HCT116 (cell line): ENCODE data around the gene USP12. TPM values are rescaled to one million over a fixed set of nuclear protein-coding genes. Genes with fewer than 3 reads are reported as not detected.

Experiments
- ATAC-seq: fragments of 200-7000 bp; cut with Tn5 transposase; 2 replicates; pipeline ENCODE4 v1.9.1; 2020; ENCODE audit warnings: mild to moderate bottlenecking, moderate library complexity
- BruUV-seq: library from RNA; stranded (reverse); fragments of 400-500 nt; replicated peaks from 2 replicates; lab custom pipeline; 2021; lab: Mats Ljungman, UMichigan
- CTCF ChIA-PET: fragments of 300-600 bp; sonication (Branson Sonifier 250); formaldehyde crosslinking; loops from one replicate; lab custom pipeline; 2021; ENCODE audit warnings: antibody characterized with exemption; lab: Charles Lee
- POLR2A ChIA-PET: fragments of 300-600, 350-600 bp; sonication (Branson Sonifier 250); formaldehyde crosslinking; loops from one replicate; lab custom pipeline; 2021; ENCODE audit warnings: antibody characterized with exemption; lab: Charles Lee
- RAD21 ChIA-PET, 2 experiments: fragments of 300-600 bp; sonication (Branson Sonifier 250); formaldehyde crosslinking; loops; one replicate each; lab custom pipeline; 2023; ENCODE audit warnings: low total read pairs in 2 of 2; ENCODE audit not compliant: uncharacterized antibody in 2 of 2, unreplicated experiment in 2 of 2, low non-redundant PET in 1 of 2; lab: Charles Lee
- DNase-seq: peaks from one replicate; pipeline ENCODE4 v3.0.0-alpha.2; 2010; ENCODE audit warnings: low read depth, low spot score
- H2AFZ ChIP-seq: fragments of 200-600 bp; shearing (Covaris generic), sonication (generic); 2 replicates; pipeline ENCODE4 v1.6.1; 2017; ENCODE audit warnings: low read depth, mixed run types, mixed read lengths, antibody characterized with exemption, low read length; ENCODE audit not compliant: poor library complexity, severe bottlenecking
- H3K27ac ChIP-seq: 2 replicates; pipeline ENCODE4 v1.5.1; 2012; ENCODE audit warnings: low read depth, low read length
- H3K27me3 ChIP-seq: fragments of 200-600 bp; sonication (generic); 2 replicates; pipeline ENCODE4 v1.6.1; 2016; ENCODE audit warnings: mixed run types, low read length, mixed read lengths; ENCODE audit not compliant: insufficient read depth
- H3K36me3 ChIP-seq, 2 experiments: fragments of 200-500 bp in 1 of 2; fragments of 200-600 bp in 1 of 2; sonication (Bioruptor generic) in 1 of 2; sonication (generic) in 1 of 2; 2 replicates each; pipeline versions ENCODE4 v1.5.1 to v1.6.1; 2014 to 2016; ENCODE audit warnings: low read length in 2 of 2, inconsistent platforms in 1 of 2, mixed read lengths in 1 of 2, mixed run types in 1 of 2; ENCODE audit not compliant: insufficient read depth in 2 of 2, control insufficient read depth in 1 of 2
- H3K4me1 ChIP-seq, 2 experiments: fragments of 200-600 bp in 1 of 2; sonication (generic) in 1 of 2; 2 replicates each; pipeline versions ENCODE4 v1.5.1 to v1.6.1; 2012 to 2017; ENCODE audit warnings: low read length in 2 of 2, inconsistent platforms in 1 of 2, mild to moderate bottlenecking in 1 of 2, mixed read lengths in 1 of 2, mixed run types in 1 of 2, moderate library complexity in 1 of 2; ENCODE audit not compliant: insufficient read depth in 2 of 2, control insufficient read depth in 1 of 2
- H3K4me2 ChIP-seq: fragments of 200-600 bp; sonication (generic); 2 replicates; pipeline ENCODE4 v1.6.1; 2017; ENCODE audit warnings: mixed run types, low read length, mixed read lengths
- H3K4me3 ChIP-seq, 2 experiments: fragments of 200-600 bp in 1 of 2; sonication (generic) in 1 of 2; replicated peaks in 1 of 2; 2 replicates each; pipeline ENCODE4 v1.5.1; 2011 to 2016; ENCODE audit warnings: low read length in 2 of 2, control low read depth in 1 of 2, low read depth in 1 of 2, mild to moderate bottlenecking in 1 of 2, mixed read lengths in 1 of 2, mixed run types in 1 of 2
- H3K79me2 ChIP-seq: fragments of 200-600 bp; sonication (generic); 2 replicates; pipeline ENCODE4 v1.6.1; 2017; ENCODE audit warnings: mild to moderate bottlenecking, mixed run types, low read length, moderate library complexity, mixed read lengths; ENCODE audit not compliant: insufficient read depth
- H3K9ac ChIP-seq: fragments of 200-600 bp; sonication (generic); 2 replicates; pipeline ENCODE4 v1.6.1; 2016; ENCODE audit warnings: low read length, mixed read lengths
- H3K9me2 ChIP-seq: fragments of 200-600 bp; sonication (generic), shearing (Covaris generic); 2 replicates; pipeline ENCODE4 v1.6.1; 2017; ENCODE audit warnings: mixed run types, mild to moderate bottlenecking, moderate library complexity; ENCODE audit not compliant: insufficient read depth
- H3K9me3 ChIP-seq, 2 experiments: fragments of 200-500 bp in 1 of 2; fragments of 200-600 bp in 1 of 2; sonication (Bioruptor generic) in 1 of 2; sonication (generic) in 1 of 2; 2 replicates each; pipeline ENCODE4 v1.6.1; 2014 to 2017; ENCODE audit warnings: low read length in 2 of 2, mixed read lengths in 2 of 2, inconsistent platforms in 1 of 2, low read depth in 1 of 2, mild to moderate bottlenecking in 1 of 2, mixed run types in 1 of 2, moderate library complexity in 1 of 2; ENCODE audit not compliant: control insufficient read depth in 1 of 2, insufficient read depth in 1 of 2
- H4K20me1 ChIP-seq: fragments of 200-600 bp; sonication (generic), shearing (Covaris generic); 2 replicates; pipeline ENCODE4 v1.6.1; 2017; ENCODE audit warnings: mixed run types, mild to moderate bottlenecking, moderate library complexity; ENCODE audit not compliant: insufficient read depth
- CBX3 ChIP-seq: IDR thresholded peaks from 2 replicates; pipeline ENCODE4 v1.6.1; 2012; ENCODE audit warnings: low read depth
- EGR1 ChIP-seq: IDR thresholded peaks from 2 replicates; pipeline ENCODE4 v1.6.1; 2012; ENCODE audit warnings: low read depth
- EZH2 ChIP-seq: fragments of 200-600 bp; sonication (generic); IDR thresholded peaks from 2 replicates; pipeline ENCODE4 v1.6.1; 2017; ENCODE audit warnings: antibody characterized with exemption, mixed run types
- EZH2phosphoT487 ChIP-seq: fragments of 200-600 bp; IDR thresholded peaks from 2 replicates; pipeline ENCODE4 v1.6.1; 2018; ENCODE audit warnings: antibody characterized with exemption, borderline replicate concordance
- JUND ChIP-seq: IDR thresholded peaks from 2 replicates; pipeline ENCODE4 v1.6.1; 2012
- MAX ChIP-seq: IDR thresholded peaks from 2 replicates; pipeline ENCODE4 v1.6.1; 2012
- POLR2A ChIP-seq: IDR thresholded peaks from 2 replicates; pipeline ENCODE4 v1.7.0; 2011; ENCODE audit warnings: borderline replicate concordance; ENCODE audit not compliant: insufficient read depth, insufficient read length; ENCODE audit errors: extremely low read depth
- RAD21 ChIP-seq: IDR thresholded peaks from 2 replicates; pipeline ENCODE4 v1.6.1; 2012; ENCODE audit warnings: low read depth, mild to moderate bottlenecking
- SIN3A ChIP-seq: IDR thresholded peaks from 2 replicates; pipeline ENCODE4 v1.6.1; 2012; ENCODE audit warnings: low read depth
- SP1 ChIP-seq: IDR thresholded peaks from 2 replicates; pipeline ENCODE4 v1.6.1; 2012; ENCODE audit warnings: low read depth
- SRF ChIP-seq: IDR thresholded peaks from 2 replicates; pipeline ENCODE4 v1.6.1; 2012; ENCODE audit warnings: low read depth
- YY1 ChIP-seq: IDR thresholded peaks from 2 replicates; pipeline ENCODE4 v1.6.1; 2011; ENCODE audit warnings: low read length, low read depth, moderate library complexity, mild to moderate bottlenecking; ENCODE audit not compliant: insufficient replicate concordance; ENCODE audit errors: extremely low read depth
- ZFX ChIP-seq: fragments of 450-650 bp; IDR thresholded peaks from 2 replicates; pipeline ENCODE4 v1.6.1; 2017
- ZNF274 ChIP-seq: fragments of 200-500 bp; sonication (Bioruptor generic); IDR thresholded peaks from 2 replicates; pipeline ENCODE4 v1.6.1; 2014; ENCODE audit warnings: mild to moderate bottlenecking, low read depth, low read length, inconsistent platforms
- intact Hi-C: fragments of 100-400 bp; cut with micrococcal nuclease; formaldehyde crosslinking; loops from 2 replicates; pipeline ENCODE4 v1.10.0; 2022
- total RNA-seq: library from RNA; stranded (reverse); gene quantifications from one replicate; pipeline ENCODE4 v1.2.1, GENCODE V29; 2021; ENCODE audit not compliant: unreplicated experiment
- TF ChIP-seq, protein P1 (sequence below), 3 experiments: fragments of 200-600 bp in 1 of 3; sonication (generic) in 1 of 3; IDR thresholded peaks in 2 of 3; conservative IDR thresholded peaks in 1 of 3; 2 replicates each; pipeline ENCODE4 v1.5.1; 2012 to 2017; ENCODE audit warnings: low read depth in 2 of 3, low read length in 2 of 3, antibody characterized with exemption in 1 of 3, borderline replicate concordance in 1 of 3, control low read depth in 1 of 3, mild to moderate bottlenecking in 1 of 3, mixed read lengths in 1 of 3, mixed run types in 1 of 3, moderate library complexity in 1 of 3; ENCODE audit not compliant: insufficient read depth in 1 of 3
- TF ChIP-seq, protein P2 (sequence below): IDR thresholded peaks from 2 replicates; pipeline ENCODE4 v1.6.1; 2011; ENCODE audit warnings: mild to moderate bottlenecking, low read length, moderate library complexity; ENCODE audit not compliant: insufficient replicate concordance; ENCODE audit errors: extremely low read depth
- TF ChIP-seq, protein P3 (sequence below): IDR thresholded peaks from 2 replicates; pipeline ENCODE4 v1.6.1; 2012
- TF ChIP-seq, protein P4 (sequence below): IDR thresholded peaks from 2 replicates; pipeline ENCODE4 v1.6.1; 2012; ENCODE audit warnings: low read depth

Gene USP12
- total RNA-seq, 1 experiment from 2014 or later: 28.3 TPM

DNA sequence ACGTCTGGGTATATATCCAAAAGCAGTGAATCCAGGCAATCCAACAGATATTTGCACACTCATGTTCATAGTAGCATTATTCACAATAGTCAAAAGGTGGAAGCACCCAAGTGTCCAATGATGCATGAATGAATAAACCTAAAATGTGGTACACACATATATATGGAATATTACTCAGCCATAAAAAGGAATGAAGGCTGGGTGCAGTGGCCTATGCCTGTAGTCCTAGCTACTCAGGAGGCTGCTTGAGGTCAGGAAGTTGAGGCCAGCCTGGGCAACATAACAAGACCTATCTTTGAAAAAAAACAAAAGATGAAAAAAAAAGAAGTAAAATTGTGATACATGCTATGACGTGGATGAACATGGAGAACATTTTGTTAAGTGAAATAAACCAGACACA is 10.4 kb upstream of the USP12 start:
- Histone ChIP-seq H3K27me3 (no peaks in the 10 kb centered on the region), H3K36me3 (no peaks in the 10 kb centered on the region), H3K9me2 (no peaks in the 10 kb centered on the region), H3K9ac (no peak overlapping the region), H3K4me1 (peaks cover 11 to 38% of the 10 kb centered on the region in 2 experiments; a peak in 3 of 4 replicates), H3K27ac (no peak overlapping the region), H3K9me3 (no peaks in the 10 kb centered on the region), H3K4me3 (no peak overlapping the region), H4K20me1 (no peaks in the 10 kb centered on the region), H3K79me2 (no peaks in the 10 kb centered on the region)
- CTCF ChIA-PET: no interaction called here
- POLR2A ChIA-PET: no interaction called here
- RAD21 ChIA-PET: no interaction called here
- DNase-seq: no peak
- BruUV-seq: no TSS peak
- intact Hi-C loops: no loop called here
- ATAC-seq: no peak
- TF ChIP-seq SP1 (no peak), EZH2phosphoT487 (no peak), SRF (no peak), JUND (no peak), EGR1 (no peak), EZH2 (no peak), SIN3A (no peak), MAX (no peak), YY1 (no peak), ZFX (no peak), POLR2A (no peak), CBX3 (no peak), ZNF274 (no peak), RAD21 (no peak)
- TF ChIP-seq, protein P1, sequence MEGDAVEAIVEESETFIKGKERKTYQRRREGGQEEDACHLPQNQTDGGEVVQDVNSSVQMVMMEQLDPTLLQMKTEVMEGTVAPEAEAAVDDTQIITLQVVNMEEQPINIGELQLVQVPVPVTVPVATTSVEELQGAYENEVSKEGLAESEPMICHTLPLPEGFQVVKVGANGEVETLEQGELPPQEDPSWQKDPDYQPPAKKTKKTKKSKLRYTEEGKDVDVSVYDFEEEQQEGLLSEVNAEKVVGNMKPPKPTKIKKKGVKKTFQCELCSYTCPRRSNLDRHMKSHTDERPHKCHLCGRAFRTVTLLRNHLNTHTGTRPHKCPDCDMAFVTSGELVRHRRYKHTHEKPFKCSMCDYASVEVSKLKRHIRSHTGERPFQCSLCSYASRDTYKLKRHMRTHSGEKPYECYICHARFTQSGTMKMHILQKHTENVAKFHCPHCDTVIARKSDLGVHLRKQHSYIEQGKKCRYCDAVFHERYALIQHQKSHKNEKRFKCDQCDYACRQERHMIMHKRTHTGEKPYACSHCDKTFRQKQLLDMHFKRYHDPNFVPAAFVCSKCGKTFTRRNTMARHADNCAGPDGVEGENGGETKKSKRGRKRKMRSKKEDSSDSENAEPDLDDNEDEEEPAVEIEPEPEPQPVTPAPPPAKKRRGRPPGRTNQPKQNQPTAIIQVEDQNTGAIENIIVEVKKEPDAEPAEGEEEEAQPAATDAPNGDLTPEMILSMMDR (IDR thresholded peaks at IDR 0.05 in 2 of 3, conservative IDR thresholded peaks at IDR 0.05 in 1 of 3; ENCODE audit: borderline replicate concordance in 1 of 3, insufficient read depth in 1 of 3, low read depth in 2 of 3, low read length in 2 of 3): no peak
- TF ChIP-seq, protein P2, sequence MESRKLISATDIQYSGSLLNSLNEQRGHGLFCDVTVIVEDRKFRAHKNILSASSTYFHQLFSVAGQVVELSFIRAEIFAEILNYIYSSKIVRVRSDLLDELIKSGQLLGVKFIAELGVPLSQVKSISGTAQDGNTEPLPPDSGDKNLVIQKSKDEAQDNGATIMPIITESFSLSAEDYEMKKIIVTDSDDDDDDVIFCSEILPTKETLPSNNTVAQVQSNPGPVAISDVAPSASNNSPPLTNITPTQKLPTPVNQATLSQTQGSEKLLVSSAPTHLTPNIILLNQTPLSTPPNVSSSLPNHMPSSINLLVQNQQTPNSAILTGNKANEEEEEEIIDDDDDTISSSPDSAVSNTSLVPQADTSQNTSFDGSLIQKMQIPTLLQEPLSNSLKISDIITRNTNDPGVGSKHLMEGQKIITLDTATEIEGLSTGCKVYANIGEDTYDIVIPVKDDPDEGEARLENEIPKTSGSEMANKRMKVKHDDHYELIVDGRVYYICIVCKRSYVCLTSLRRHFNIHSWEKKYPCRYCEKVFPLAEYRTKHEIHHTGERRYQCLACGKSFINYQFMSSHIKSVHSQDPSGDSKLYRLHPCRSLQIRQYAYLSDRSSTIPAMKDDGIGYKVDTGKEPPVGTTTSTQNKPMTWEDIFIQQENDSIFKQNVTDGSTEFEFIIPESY: no peak
- TF ChIP-seq, protein P3, sequence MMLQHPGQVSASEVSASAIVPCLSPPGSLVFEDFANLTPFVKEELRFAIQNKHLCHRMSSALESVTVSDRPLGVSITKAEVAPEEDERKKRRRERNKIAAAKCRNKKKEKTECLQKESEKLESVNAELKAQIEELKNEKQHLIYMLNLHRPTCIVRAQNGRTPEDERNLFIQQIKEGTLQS: no peak
- TF ChIP-seq, protein P4, sequence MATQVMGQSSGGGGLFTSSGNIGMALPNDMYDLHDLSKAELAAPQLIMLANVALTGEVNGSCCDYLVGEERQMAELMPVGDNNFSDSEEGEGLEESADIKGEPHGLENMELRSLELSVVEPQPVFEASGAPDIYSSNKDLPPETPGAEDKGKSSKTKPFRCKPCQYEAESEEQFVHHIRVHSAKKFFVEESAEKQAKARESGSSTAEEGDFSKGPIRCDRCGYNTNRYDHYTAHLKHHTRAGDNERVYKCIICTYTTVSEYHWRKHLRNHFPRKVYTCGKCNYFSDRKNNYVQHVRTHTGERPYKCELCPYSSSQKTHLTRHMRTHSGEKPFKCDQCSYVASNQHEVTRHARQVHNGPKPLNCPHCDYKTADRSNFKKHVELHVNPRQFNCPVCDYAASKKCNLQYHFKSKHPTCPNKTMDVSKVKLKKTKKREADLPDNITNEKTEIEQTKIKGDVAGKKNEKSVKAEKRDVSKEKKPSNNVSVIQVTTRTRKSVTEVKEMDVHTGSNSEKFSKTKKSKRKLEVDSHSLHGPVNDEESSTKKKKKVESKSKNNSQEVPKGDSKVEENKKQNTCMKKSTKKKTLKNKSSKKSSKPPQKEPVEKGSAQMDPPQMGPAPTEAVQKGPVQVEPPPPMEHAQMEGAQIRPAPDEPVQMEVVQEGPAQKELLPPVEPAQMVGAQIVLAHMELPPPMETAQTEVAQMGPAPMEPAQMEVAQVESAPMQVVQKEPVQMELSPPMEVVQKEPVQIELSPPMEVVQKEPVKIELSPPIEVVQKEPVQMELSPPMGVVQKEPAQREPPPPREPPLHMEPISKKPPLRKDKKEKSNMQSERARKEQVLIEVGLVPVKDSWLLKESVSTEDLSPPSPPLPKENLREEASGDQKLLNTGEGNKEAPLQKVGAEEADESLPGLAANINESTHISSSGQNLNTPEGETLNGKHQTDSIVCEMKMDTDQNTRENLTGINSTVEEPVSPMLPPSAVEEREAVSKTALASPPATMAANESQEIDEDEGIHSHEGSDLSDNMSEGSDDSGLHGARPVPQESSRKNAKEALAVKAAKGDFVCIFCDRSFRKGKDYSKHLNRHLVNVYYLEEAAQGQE: no peak
- TF ChIP-seq, all 23 proteins: peak for 0
- no peak overlapping the region for H3K4me2 ChIP-seq
- no peak overlapping the region for H2AFZ ChIP-seq
